Neural cell (in vitro differentiated cells): ENCODE measurements around the gene CRIP1. TPM values are rescaled to one million over a fixed set of nuclear protein-coding genes. Genes with fewer than 3 reads are reported as not detected.

Source experiments
- H2AFZ ChIP-seq: fragments of 200-600, 300-800 bp; sonication (generic), shearing (Covaris generic); 2 replicates; pipeline ENCODE4 v1.6.0; 2014; ENCODE audit warnings: low read depth, mild to moderate bottlenecking, antibody characterized with exemption, low read length, moderate library complexity
- H3F3A ChIP-seq: fragments of 200-600 bp; shearing (Covaris generic); 2 replicates; pipeline ENCODE4 v1.6.1; 2016; ENCODE audit warnings: mild to moderate bottlenecking, moderate library complexity, mixed read lengths, antibody characterized with exemption, low read length; ENCODE audit not compliant: insufficient read depth, poor library complexity, severe bottlenecking
- H3K27ac ChIP-seq: fragments of 200-600, 300-800 bp; sonication (generic), shearing (Covaris generic); 2 replicates; pipeline ENCODE4 v1.5.1; 2014; ENCODE audit warnings: mild to moderate bottlenecking, low read length, moderate library complexity
- H3K27me3 ChIP-seq: fragments of 300-800, 200-600 bp; sonication (generic), shearing (Covaris generic); 2 replicates; pipeline ENCODE4 v1.6.0; 2014; ENCODE audit warnings: mild to moderate bottlenecking, low read depth, low read length, moderate library complexity; ENCODE audit not compliant: insufficient read depth
- H3K36me3 ChIP-seq: fragments of 300-800, 200-600 bp; sonication (generic), shearing (Covaris generic); 2 replicates; pipeline ENCODE4 v1.5.1; 2014; ENCODE audit warnings: mild to moderate bottlenecking, antibody characterized with exemption, low read length, moderate library complexity; ENCODE audit not compliant: insufficient read depth
- H3K4me2 ChIP-seq: fragments of 300-800, 200-600 bp; sonication (generic), shearing (Covaris generic); 2 replicates; pipeline ENCODE4 v1.6.0; 2014; ENCODE audit warnings: mild to moderate bottlenecking, low read length
- H3K4me3 ChIP-seq: fragments of 300-800, 200-600 bp; sonication (generic), shearing (Covaris generic); 2 replicates; pipeline ENCODE4 v1.5.1; 2014; ENCODE audit warnings: mild to moderate bottlenecking, low read length, moderate library complexity
- H3K79me2 ChIP-seq: fragments of 200-600 bp; shearing (Covaris generic); replicated peaks from 2 replicates; pipeline ENCODE4 v1.6.0; 2014; ENCODE audit warnings: mild to moderate bottlenecking, low read length, moderate library complexity; ENCODE audit not compliant: insufficient read depth
- H3K9ac ChIP-seq: fragments of 300-800, 200-600 bp; sonication (generic), shearing (Covaris generic); 2 replicates; pipeline ENCODE4 v1.6.1; 2016; ENCODE audit warnings: mild to moderate bottlenecking, low read length, mixed read lengths
- H3K9me2 ChIP-seq: fragments of 200-600 bp; shearing (Covaris generic); 2 replicates; pipeline ENCODE4 v1.6.1; 2016; ENCODE audit warnings: mild to moderate bottlenecking, low read length, mixed read lengths; ENCODE audit not compliant: insufficient read depth
- H3K9me3 ChIP-seq: fragments of 200-600, 300-800 bp; sonication (generic), shearing (Covaris generic); 2 replicates; pipeline ENCODE4 v1.6.1; 2016; ENCODE audit warnings: mild to moderate bottlenecking, mixed run types, low read length, moderate library complexity, mixed read lengths
- H4K20me1 ChIP-seq: fragments of 200-600 bp; shearing (Covaris generic); 2 replicates; pipeline ENCODE4 v1.6.1; 2016; ENCODE audit warnings: mild to moderate bottlenecking, mixed run types; ENCODE audit not compliant: insufficient read depth
- CTCF ChIP-seq: fragments of 450-650 bp; IDR thresholded peaks from 2 replicates; pipeline ENCODE4 v1.5.1; 2014; ENCODE audit warnings: antibody characterized with exemption, mild to moderate bottlenecking, moderate library complexity; ENCODE audit not compliant: poor library complexity, severe bottlenecking
- EP300 ChIP-seq: fragments of 450-650 bp; conservative IDR thresholded peaks from 2 replicates; pipeline ENCODE4 v1.6.1; 2014; ENCODE audit warnings: antibody characterized with exemption, mild to moderate bottlenecking, moderate library complexity; ENCODE audit not compliant: poor library complexity, severe bottlenecking
- EZH2 ChIP-seq: fragments of 200-600, 300-800 bp; shearing (Covaris generic), sonication (generic); IDR thresholded peaks from 2 replicates; pipeline ENCODE4 v1.6.1; 2014; ENCODE audit warnings: antibody characterized with exemption, low read length, borderline replicate concordance, mild to moderate bottlenecking; ENCODE audit not compliant: insufficient read depth, poor library complexity, severe bottlenecking
- MXI1 ChIP-seq: fragments of 450-650 bp; conservative IDR thresholded peaks from 2 replicates; pipeline ENCODE4 v1.6.1; 2014; ENCODE audit warnings: antibody characterized with exemption, mild to moderate bottlenecking; ENCODE audit not compliant: poor library complexity, severe bottlenecking
- POLR2AphosphoS5 ChIP-seq: IDR thresholded peaks from 2 replicates; pipeline ENCODE4 v1.6.1; 2012
- RAD21 ChIP-seq: fragments of 450-650 bp; conservative IDR thresholded peaks from 2 replicates; pipeline ENCODE4 v1.6.1; 2014; ENCODE audit warnings: antibody characterized with exemption, mild to moderate bottlenecking, moderate library complexity
- SMC3 ChIP-seq: fragments of 450-650 bp; conservative IDR thresholded peaks from 2 replicates; pipeline ENCODE4 v1.6.1; 2014; ENCODE audit warnings: antibody characterized with exemption, mild to moderate bottlenecking, moderate library complexity; ENCODE audit not compliant: poor library complexity
- TAF1 ChIP-seq: IDR thresholded peaks from 2 replicates; pipeline ENCODE4 v1.6.1; 2012; ENCODE audit warnings: low read depth
- polyA plus RNA-seq: library from polyadenylated mRNA; depleted of rRNA; stranded (reverse); fragments of >200 nt; gene quantifications from 2 replicates; pipeline ENCODE4 v1.2.3, GENCODE V29; 2014
- TF ChIP-seq, protein P1 (sequence below): IDR thresholded peaks from 2 replicates; pipeline ENCODE4 v1.6.1; 2012; ENCODE audit warnings: borderline replicate concordance

Gene CRIP1
- polyA plus RNA-seq, 1 donor from 2014 or later, result 0.58 TPM

DNA sequence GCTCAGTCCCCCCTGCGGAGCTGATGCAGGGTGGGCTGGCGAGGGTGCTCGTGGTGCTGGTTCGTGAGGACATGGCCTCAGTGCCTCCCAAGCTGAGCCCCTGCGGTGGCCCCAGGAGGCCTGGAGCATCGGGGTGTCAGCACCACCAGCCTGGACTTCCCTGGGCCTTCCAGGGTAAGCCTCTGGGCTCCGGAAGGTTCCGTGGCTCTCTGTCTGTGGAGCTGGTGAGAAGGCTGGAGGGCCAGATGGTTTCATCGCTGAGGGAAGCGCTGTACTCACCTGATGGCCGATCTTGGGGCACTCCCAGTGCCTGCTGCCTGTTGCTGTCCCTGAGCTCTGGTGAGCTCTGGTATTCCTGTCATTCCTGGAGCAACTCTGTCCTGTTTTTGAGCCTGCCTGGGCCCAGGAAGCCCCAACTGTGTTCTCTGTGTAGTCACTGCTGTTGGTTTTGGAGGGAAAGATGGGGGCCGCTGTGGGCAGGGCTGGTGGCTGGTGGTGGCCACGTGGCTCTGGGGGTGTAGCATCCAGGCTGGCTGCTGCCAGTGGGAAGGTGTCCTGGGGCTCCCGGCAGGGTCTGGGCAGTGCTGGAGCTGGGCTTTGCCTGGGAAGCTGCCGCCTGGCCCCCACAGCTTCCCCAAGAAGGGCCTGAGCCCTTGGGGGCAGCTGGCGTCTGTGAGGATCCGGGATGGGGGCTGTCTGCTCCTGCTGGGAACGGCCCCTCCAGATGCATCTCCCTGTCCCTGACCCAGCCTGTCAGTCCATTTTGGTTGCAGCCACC is 48.8 kb upstream of the CRIP1 start:
- Histone ChIP-seq H3K27ac (no peak overlapping the region), H4K20me1 (peaks cover 3% of the 10 kb centered on the region)

DNA sequence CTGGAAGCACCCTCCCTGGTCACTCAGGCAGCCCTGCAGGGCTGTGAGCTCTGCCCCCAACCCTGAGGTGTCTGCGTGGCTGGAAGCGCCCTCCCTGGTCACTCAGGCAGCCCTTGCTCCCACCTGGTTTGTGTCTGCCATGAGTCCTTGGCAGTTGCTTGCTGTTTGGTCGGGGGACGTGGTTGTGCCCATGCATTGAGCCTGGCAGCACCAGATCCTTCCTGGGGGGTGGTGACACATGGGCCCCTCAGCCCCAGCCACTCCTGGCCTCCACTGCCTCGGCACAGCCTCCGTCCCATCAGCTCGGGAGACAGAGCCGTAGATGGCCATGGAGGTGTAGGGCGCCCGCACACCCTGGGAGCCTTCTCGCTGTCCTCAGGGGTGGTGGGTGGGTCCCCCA is 47.5 kb upstream of the CRIP1 start:
- no peak overlapping the region for H2AFZ ChIP-seq
- H3K9me2 ChIP-seq, result no peaks in the 10 kb centered on the region
- H3K79me2 ChIP-seq, result peaks cover 29% of the 10 kb centered on the region
- H3F3A ChIP-seq, result no peaks in the 10 kb centered on the region
- peaks cover 3% of the 10 kb centered on the region for H4K20me1 ChIP-seq
- no peaks in the 10 kb centered on the region for H3K27me3 ChIP-seq
- no peak overlapping the region for H3K4me3 ChIP-seq
- no peak overlapping the region for H3K4me2 ChIP-seq
- H3K36me3 ChIP-seq, result no peaks in the 10 kb centered on the region
- no peak overlapping the region for H3K27ac ChIP-seq
- no peaks in the 10 kb centered on the region for H3K9me3 ChIP-seq
- H3K9ac ChIP-seq, result no peak overlapping the region
- TF ChIP-seq CTCF (no peak), EP300 (no peak), TAF1 (no peak), MXI1 (no peak), SMC3 (no peak), EZH2 (no peak)
- TF ChIP-seq, protein P1, sequence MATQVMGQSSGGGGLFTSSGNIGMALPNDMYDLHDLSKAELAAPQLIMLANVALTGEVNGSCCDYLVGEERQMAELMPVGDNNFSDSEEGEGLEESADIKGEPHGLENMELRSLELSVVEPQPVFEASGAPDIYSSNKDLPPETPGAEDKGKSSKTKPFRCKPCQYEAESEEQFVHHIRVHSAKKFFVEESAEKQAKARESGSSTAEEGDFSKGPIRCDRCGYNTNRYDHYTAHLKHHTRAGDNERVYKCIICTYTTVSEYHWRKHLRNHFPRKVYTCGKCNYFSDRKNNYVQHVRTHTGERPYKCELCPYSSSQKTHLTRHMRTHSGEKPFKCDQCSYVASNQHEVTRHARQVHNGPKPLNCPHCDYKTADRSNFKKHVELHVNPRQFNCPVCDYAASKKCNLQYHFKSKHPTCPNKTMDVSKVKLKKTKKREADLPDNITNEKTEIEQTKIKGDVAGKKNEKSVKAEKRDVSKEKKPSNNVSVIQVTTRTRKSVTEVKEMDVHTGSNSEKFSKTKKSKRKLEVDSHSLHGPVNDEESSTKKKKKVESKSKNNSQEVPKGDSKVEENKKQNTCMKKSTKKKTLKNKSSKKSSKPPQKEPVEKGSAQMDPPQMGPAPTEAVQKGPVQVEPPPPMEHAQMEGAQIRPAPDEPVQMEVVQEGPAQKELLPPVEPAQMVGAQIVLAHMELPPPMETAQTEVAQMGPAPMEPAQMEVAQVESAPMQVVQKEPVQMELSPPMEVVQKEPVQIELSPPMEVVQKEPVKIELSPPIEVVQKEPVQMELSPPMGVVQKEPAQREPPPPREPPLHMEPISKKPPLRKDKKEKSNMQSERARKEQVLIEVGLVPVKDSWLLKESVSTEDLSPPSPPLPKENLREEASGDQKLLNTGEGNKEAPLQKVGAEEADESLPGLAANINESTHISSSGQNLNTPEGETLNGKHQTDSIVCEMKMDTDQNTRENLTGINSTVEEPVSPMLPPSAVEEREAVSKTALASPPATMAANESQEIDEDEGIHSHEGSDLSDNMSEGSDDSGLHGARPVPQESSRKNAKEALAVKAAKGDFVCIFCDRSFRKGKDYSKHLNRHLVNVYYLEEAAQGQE, result no peak

More for the DNA sequence above, 48.8 kb upstream of the CRIP1 start:
- H3K9me2 ChIP-seq, result no peaks in the 10 kb centered on the region
- H3F3A ChIP-seq, result no peaks in the 10 kb centered on the region
- H3K4me2 ChIP-seq, result no peak overlapping the region
- no peak overlapping the region for H3K4me3 ChIP-seq
- H2AFZ ChIP-seq, result no peak overlapping the region
- TF ChIP-seq CTCF, result no peak
- TF ChIP-seq RAD21, result no peak
- TF ChIP-seq TAF1, result no peak
- no peak for TF ChIP-seq SMC3
- TF ChIP-seq POLR2AphosphoS5, result no peak
- TF ChIP-seq, protein P1, result no peak
- TF ChIP-seq EZH2, result no peak
- TF ChIP-seq EP300, result no peak
- TF ChIP-seq MXI1, result no peak
- H3K9ac ChIP-seq, result no peak overlapping the region
- H3K36me3 ChIP-seq, result no peaks in the 10 kb centered on the region
- peaks cover 30% of the 10 kb centered on the region for H3K79me2 ChIP-seq
- no peaks in the 10 kb centered on the region for H3K27me3 ChIP-seq
- H3K9me3 ChIP-seq, result no peaks in the 10 kb centered on the region
